GM18519 (cell line): ENCODE data around the gene CADPS.

Experiments used
- ATAC-seq: cut with Tn5 transposase; IDR thresholded peaks from one replicate; pipeline ENCODE4 v1.9.1; 2021; ENCODE audit warnings: mild to moderate bottlenecking, moderate library complexity; ENCODE audit not compliant: unreplicated experiment, low FRiP score

The CADPS gene

DNA sequence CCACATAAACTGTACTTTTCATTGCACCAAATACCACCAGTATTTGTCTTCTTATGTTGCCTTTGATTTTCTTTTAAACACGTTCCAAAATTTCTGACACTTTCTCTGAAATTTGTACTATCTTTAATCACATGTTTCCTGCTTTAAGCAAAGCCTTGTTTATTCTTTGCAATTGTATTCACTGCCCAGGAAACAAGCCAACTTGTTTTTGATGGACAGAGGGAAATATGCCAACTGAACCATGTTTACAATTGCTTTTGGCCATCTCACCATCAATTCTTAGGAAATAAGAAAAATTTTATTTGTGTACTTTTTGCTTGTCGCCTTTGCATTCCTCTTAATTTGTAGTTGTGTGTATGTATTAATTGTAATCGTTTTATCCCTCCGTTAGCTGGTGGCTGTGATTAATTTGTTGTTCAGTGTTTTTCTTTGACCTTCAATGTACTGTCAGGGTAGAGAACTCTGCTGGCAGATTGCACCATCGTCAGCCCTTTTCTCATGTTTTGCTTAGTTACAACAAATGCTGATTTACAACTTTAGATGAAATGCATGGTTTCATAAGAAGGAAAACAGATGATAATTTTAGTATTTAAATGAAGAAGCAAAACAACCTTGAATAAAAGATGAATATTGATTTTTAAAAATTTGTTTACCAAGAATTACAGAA is 482.5 kb downstream of the CADPS start:
- ATAC-seq = no peak

DNA sequence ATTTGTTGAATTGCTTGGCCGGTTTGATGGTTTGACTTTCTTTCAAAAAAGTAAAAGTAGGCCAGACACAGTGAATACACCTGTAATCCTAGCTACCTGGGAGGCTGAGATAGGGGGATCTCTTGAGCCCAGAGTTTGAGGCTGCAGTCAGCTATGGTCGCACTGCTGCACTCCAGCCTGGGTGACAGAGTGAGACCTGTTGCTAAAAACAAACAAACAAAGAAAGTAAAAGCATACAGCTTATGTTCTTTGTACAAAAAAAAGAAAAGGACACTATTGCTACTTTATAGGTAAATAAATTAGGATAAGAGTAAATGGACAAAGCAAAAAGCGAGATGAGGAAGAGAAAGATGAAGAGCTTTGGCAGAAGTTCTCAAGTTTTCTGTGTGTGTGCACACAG is 488.0 kb downstream of the CADPS start:
- ATAC-seq = no peak

DNA sequence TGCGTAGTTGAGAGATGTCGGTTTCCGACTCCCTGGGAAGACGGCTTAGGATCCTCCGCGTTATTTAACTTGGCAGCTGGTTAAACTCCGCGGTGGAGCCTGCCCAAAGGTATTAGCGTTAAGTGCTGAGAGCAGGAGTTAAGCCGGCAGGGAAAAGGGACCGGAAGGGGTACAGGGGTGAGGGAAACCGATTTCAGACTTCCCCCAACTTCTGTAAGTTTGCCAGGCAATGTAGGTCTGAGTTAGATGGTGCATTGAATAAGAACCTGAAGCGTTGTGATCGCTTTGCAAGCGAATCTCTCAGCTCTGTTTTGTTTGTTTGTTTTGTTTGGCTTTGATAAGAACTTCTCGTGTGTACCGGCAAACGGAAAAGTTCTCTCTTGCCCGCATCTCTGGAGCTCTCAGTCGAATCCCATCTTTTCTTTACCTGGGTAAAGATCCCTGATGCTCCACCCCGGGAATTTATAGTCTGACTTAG is 495.9 kb downstream of the CADPS start:
- no peak for ATAC-seq

DNA sequence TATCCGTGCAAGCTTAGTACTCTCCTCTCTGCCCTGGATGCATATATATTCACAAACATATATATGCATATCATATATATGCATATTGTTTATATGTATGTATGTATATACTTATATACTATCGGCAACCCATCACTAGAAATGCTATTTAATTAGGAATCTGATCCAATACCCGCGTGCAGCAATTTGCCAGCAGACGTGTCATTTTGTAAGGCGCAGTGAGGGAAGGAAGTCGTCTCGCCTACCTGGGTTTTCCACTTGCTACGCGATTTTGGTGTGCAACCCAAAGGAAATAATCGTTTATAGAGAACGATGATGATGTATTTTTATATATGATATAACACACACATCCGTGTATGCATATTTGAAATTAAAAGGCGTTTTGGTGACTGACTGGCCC is 496.3 kb downstream of the CADPS start:
- no peak for ATAC-seq

DNA sequence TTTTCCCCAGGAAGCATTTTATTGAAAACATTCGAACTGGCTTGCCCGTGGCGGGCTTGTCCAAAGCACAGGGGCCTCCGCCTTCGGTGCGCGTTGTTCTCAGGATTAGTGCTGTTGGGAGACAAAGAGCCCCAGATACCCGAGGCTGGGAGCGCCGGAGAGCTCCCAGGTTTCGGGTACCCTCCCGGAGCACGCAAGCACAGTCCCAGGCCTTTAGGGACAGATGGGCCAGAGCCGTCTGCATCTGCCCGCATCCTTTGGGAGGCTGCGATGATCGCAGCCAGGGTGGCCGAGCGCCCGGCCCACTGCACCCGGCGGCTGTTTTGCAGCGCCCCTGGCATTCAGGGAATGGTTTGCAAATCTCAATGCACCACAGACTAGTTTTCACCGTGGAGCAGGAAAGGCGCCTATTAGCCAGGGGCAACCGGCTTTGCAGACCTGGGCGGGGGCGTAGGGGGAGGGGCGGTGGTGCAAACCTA is 496.9 kb downstream of the CADPS start:
- ATAC-seq = no peak

DNA sequence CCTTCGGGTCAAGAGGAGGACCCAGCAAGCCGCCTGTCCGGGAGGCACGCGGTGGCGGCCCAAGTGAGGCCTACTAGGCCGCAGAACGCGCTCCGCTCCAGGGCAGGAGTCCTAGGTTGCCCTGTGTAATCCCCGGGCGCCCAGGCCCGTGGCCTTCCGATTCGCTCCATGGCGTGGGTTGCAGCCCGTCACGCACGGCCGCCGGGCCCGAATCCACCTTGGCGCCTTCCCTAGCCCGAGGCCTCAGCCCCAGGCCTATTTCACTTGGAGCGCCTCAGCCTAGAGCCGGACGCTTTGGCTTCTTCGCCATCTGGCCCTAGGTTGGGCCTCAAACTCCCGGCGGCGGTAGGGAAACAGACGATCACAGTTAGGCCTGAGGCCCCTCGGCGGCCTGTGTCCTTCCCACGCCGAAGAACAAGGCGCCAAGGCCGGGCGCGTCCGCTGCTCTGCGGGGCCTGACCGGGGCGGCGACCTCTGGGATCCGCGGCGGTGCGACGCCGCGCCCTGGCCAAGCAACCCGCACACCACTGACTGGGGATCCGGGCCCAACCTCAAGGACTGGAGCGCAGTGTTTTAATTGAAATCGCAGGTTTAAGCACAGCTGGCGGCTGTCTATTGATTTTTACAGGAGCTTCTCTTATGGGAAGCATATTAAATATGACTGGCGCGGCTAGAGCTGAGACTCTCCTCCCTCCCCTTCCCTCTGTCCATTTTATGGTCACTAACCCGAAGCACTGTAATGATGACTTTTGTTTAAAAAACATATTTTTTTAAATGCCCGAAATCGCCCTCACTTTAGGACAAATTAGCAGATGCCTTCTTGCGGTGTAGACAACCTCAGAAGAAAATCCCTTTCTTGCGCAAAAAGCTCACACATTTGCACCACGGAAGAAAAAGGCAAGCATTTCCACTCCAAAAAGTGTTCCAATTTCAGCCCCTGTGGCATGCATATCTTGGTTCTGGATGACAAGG is 498.0 kb downstream of the CADPS start:
- no peak for ATAC-seq

DNA sequence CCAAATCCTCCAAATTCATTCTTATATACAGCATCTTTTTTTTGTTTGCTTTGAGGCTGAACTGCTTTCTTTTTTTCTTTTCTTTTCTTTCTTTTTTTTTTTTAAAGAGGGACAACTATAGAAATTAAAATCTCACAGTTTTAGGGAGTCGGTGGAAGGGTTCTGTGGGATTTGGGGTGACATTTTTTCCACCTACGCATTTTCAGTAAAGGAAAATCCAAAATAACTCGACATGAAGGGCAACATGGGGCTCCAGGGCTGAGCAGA is 498.8 kb downstream of the CADPS start:
- no peak for ATAC-seq

DNA sequence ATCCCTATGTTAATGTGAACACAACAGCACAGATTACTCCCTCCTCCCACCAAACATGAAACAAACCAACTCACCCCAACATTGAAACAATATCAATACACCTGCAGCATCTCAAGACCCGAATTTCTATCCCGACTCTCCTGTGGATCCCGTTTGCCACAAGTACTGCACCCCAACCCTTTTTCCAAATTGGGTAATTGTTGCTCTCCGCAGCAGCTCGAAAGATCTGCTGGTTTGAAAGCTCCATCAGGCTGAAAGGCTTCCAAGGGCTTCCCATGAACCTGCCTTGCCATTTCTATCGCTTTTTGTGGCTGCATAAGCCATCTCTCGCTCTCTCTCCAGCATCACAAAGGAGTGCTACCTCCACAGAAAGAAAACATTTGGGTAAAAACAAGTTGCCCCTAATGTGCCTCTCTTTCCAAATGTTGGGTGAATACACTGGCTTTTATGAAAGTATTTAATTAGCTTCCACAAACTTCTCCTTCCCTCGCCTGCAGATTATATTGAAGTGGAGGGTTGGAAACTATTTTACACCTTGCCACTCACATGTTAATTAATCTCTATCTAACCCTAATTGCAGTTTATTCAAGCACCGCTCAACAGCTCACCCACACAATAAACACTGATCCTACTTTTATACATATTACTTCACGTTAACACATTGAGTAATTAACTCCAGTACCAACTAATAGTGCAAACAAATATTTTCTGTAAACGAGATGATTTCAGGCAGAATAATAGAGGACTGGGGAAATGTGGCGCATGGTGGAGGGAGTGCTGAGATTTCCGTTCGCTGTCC is 499.4 kb downstream of the CADPS start:
- no peak for ATAC-seq

DNA sequence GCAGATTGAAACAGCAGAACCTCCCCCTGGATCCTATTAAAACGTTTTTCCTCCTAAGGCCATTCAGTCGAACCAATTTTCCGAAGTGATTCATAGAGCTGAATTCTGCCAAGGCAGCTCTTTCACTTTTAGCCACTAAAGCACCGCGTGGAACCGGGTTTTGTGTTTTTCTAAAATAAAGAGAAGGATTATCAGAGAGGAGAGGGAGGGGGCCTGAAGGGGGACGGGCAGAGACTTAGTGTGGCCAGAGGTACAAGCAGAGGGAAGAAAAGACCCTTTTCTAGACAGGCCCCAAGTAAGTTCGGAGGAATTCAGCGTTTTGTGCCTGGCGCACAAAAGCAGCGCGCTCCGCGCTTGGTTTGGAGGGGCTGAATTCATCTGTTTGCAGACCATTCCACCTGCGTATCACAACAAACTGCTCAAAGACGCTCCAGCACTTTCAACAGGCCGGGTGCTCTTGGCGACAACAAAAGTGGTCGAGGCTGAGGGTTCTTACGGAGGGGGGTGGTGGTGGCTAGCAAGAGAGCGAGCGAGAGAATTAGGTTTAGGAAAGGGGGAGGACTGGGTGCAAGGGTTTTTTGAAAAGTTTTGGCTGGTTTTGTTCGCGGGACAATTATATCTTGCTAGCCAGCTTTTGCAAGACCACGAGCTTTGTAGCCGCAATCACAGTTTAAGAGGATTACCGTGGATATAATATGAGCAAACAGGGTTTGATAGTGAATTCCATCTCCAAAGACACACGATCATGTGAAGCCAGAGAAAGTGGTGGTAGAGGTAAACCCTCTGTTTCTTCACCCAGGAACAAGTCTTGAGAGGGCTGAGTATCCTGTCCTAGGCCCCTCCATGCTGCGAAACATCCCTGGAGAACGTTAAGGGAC is 500.6 kb downstream of the CADPS start:
- ATAC-seq = no peak

DNA sequence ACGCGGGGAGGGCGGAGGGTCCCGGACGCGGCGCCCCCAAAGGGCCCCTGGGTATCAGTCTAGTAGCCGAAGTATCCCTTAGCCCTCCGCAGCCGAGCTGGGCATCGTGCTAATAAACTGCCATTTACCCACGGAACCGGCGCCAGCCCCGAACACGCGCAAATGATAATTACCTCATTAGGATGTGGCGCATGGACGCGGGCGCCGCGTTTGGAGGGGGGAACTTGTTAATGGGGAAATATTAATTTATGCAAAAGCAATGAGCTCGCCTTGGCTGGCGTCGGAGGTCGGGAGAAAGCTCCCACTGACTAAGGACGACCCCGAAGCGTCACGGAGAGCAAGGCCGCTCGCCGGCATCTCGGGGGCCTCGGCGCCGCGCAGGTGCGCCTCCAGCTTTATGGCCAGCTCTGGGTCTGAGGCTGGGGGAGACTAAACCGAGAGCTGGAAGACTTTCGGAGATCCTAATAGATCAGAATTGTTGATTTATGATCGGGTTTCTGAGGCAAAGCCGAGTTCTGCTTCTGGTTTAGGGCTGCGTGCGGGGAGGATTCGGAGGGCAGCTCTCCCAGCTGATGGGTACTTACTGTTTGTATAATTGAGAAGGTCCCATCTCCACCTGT is 501.4 kb downstream of the CADPS start:
- ATAC-seq = no peak

DNA sequence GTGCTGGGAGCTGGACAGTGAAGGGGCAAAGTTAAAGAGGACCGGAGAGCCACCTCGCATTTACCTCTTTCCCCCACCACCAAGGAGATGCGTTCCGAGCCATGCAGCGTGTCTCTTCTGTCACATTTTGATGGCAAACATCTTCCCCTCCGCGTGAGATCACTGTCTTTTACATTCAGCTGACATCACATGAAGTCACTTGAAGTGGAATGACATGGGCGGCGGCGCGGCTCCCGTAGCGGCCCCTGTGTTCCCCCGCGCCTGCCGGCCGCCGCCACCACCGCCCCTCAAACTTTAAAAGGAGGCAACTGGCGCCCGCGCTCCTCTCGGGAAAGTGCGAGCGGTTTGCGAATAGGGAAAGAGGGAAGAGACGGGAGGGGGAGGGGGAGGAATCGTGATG is 502.0 kb downstream of the CADPS start, which contains the start of gene FEZF2:
FEZF2 (minus strand) TSS at position 336 of the 400 bp plus-strand sequence. CDS start 682 bp downstream, outside the sequence.
- no peak for ATAC-seq

DNA sequence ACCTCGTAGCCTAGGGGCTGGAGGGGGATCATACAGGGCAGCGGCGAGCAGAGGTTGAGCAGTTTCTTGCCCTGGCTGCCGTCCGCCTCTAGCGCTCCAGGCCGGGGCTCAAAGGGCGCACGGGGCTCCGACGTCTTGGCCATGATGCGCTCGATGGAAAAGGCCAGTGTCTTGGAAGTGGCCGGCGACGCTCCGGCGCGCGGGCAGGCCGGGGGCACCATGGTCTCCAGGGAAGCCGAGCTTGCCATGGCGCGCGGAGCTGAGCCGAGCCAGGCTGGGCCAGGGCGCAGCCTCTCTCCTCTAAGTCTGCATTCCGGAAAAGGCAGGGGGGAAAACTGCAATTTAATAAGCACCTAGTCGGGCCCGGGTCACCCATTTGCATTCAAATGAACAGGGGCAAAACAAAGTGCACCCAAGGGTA is 502.6 kb downstream of the CADPS start:
- ATAC-seq = no peak

DNA sequence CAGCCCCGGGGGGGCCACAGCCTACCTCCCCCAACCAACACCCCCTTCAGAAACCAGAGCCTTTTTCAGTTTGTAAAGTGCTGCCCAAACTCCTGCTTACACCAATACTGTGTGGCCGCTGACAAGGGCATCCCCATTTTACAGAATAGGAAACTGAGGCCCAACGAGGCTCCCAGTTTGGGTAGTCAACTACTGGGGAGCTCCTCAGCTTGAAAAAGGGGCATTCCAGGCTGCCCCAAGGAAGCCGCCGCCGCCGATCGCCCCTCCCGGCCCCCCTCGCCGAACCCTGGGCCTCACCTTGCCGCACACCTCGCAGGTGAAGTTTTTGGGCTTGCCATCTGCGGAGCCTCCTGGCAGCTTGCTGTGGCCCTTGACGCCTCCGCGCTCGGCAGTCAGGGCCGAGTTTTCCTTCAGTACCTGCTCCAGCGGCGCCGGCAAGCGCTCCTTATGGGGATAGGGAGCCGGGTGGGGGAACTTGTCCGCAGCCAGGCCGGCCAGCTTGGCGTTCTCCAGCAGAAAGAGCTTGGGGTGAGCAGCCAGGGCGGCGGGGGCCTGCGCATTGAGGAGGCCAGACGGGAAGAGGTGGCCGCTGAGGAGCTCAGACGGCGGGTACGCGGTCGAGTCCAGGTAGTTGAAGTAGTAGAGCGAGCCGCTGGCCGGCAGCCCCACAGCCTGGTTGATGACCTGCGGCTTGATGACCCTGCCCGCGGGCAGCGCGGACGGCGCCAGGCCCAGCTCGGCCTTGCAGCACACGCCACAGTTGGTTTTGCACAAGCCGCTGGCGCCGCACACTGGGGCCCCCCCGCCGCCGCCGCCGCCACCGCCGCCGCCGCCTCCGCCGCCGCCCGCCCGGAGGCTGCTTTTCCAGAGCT is 503.3 kb downstream of the CADPS start:
- no peak for ATAC-seq

DNA sequence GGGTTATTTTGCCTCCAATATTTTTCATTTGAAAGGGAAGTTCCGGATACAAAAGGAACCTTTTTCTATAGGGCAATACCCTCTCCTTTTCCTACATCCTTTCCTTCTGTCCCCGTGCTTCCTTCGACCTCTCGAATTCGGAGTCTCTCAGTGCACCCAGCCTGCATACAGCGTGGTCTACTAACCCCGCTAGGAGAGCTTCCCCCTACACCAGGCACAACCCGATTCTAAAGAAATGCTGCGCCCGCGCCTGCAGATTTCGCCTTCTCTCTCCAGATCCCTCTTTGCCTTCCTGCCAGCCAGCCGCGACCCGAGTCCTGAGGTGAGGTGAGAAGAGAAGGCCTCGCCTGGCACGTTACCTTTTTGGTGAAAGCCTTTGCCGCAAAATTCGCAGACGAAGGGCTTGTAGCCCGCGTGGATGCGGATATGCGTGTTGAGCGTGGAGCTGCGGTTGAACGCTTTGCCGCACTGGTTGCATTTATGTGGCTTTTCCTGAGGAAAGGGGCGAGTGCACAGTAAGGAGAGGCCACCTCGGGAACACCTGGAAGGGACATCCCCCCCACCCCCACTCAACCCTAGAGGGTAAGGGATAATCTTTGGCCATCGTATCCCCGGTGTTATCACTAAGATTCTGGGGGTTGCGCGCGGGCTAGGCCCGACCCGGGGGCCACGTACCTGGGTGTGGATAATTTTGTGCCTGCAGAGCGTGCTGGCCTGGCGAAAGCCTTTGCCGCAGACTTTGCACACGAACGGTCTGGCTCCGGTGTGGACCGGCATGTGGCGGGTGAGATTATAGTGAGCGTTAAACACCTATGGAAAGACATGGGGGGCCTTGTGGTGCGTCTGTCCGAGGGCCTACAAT is 504.1 kb downstream of the CADPS start:
- no peak for ATAC-seq

DNA sequence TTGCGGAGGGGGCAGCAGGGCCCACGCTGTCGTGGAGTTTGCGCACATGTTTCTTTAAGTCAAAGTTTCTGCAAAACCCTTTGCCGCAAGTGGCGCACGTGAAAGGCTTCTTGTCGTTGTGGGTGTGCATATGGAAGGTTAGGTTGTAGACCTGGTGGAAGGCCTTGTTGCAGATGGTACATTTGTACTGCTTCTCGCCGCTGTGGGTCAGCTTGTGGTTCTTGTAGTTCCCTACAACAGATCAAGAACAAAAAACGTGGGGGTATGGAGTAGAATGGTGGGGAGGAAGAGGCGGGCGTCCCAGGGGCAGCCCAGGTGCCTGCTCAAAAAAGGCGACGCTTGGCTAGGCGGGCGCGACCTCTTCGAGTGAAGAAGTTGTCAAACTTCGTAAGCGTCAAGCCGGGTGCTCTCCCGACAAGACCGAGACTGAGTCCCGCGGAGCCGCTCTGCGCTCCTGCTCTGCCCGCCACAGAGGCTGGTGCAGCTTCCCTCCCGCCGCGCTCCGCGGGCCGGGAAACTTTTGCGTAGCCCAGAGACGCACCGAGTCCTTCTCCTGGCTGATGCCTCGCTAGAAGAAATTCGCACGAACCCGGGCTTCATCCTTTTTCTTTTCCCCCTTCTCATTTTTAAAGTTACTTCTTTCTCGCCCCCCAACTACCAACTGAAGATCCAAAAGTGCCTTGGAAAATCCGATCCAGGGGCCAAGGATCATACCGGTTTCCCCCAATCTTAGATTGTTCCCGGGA is 504.9 kb downstream of the CADPS start:
- ATAC-seq = no peak

DNA sequence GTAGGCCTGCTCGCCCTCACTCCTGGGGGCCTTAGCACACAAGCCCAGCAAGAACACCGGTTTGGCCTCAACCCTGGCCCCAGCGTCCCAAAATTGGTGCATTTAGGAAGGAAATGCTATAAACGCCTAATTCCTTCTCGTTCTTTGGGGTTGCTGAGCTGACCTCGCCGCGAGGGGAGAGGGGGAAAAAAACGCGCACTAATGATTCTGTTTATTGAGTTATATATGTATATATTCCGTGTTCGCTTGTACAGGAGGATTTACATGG is 505.8 kb downstream of the CADPS start:
- ATAC-seq = no peak
